ENCODE data around the gene SYNJ2. TPM values are rescaled to one million over a fixed set of nuclear protein-coding genes. Genes with fewer than 3 reads are reported as not detected.

SYNJ2 gene
- total and polyA plus RNA-seq, 2 of the 4 experiments (the other 2 are of a cell fraction): 40.8 to 45.2 TPM

- peak overlapping the region; percentile 34 for H2BK5ac ChIP-seq (ENCODE audit: low read depth, low read length, poor library complexity, severe bottlenecking)
- H3K9me1 ChIP-seq (ENCODE audit: insufficient read depth, low read length): peaks cover 69% of the 10 kb centered on the region
- peak overlapping the region; percentile 85 for H2BK20ac ChIP-seq (ENCODE audit: low read depth, low read length)
- no peak overlapping the region for H3K4me3 ChIP-seq (ENCODE audit: insufficient read depth, low read depth, low read length)
- peaks cover 26% of the 10 kb centered on the region for H3K4me1 ChIP-seq (ENCODE audit: control insufficient read depth, insufficient read depth, low read length)
- no peak overlapping the region for H3K9ac ChIP-seq (ENCODE audit: low read depth, low read length)
- ATAC-seq (ENCODE audit: low read depth) (no peak), DNase-seq (no peak)
- peak overlapping the region; percentile 65 for H3K14ac ChIP-seq (replicated peaks; ENCODE audit: low read depth, low read length)
- H3K4ac ChIP-seq (ENCODE audit: low read depth, low read length): peak overlapping the region; percentile 72
- POLR2A ChIA-PET (ENCODE audit: unreplicated experiment): interaction anchor here (0.7 kb wide), 1 partner anchor 364 kb away, joined by 6 read pairs; no protein-coding TSS in a partner anchor
- no TSS peak for BruUV-seq (replicated peaks)
- 100% methylated on average over 2 of the region's 20 CpGs; no CpG with 5 or more reads in 1 of the 2 experiments for WGBS, 2 experiments (ENCODE audit: extremely low coverage in 2 of 2, insufficient read length in 1 of 2)
- in situ Hi-C loops (cut with MboI; ENCODE audit: low sequenced_read_pairs) (no loop called here), dilution Hi-C loops (cut with HindIII; ENCODE audit: low sequenced_read_pairs, unreplicated experiment) (no loop called here), intact Hi-C loops (cut with micrococcal nuclease) (no loop called here)
- H2BK15ac ChIP-seq (ENCODE audit: low read depth, low read length): 0 out of 3 replicates have a peak overlapping the region, but pooled peaks have one; percentile 7
- no peak overlapping the region for H2AK9ac ChIP-seq (replicated peaks; ENCODE audit: low read depth, low read length, poor library complexity)
- H4K20me1 ChIP-seq (ENCODE audit: insufficient read depth, low read length): no peaks in the 10 kb centered on the region
- peaks cover 40% of the 10 kb centered on the region for H3K36me3 ChIP-seq (ENCODE audit: control insufficient read depth, insufficient read depth, low read length)
- no peak overlapping the region for H2AFZ ChIP-seq (replicated peaks; ENCODE audit: low read length, poor library complexity)
- H3K27ac ChIP-seq (ENCODE audit: insufficient read depth, low read length): no peak overlapping the region; the same call in 1 of the 2 replicates
- 0 out of 2 replicates have a peak overlapping the region, but pooled peaks have one; percentile 54 for H3K23ac ChIP-seq (ENCODE audit: low read depth, low read length)
- peak overlapping the region; percentile 35; the same call in 1 of the 2 replicates for H3K18ac ChIP-seq (ENCODE audit: low read depth, low read length)
- peak overlapping the region; percentile 1; the same call in 1 of the 2 replicates for H4K5ac ChIP-seq (ENCODE audit: low read depth, low read length)
- H3K79me1 ChIP-seq (ENCODE audit: low read depth in 1 of 2, low read length in 2 of 2): peaks cover 50 to 96% of the 10 kb centered on the region in 2 experiments
- H2BK120ac ChIP-seq (ENCODE audit: low read depth, low read length): peak overlapping the region; percentile 72
- CTCF ChIA-PET: no interaction called here
- H3K4me2 ChIP-seq (ENCODE audit: low read depth, low read length): no peak overlapping the region
- H3K9me3 ChIP-seq (ENCODE audit: control insufficient read depth, insufficient read depth, low read length): no peaks in the 10 kb centered on the region
- no peaks in the 10 kb centered on the region for H3K27me3 ChIP-seq (ENCODE audit: control insufficient read depth, insufficient read depth, low read length)
- peak overlapping the region in 1 of 2 experiments; percentile 36; a peak in 2 of 4 replicates for H4K8ac ChIP-seq (ENCODE audit: low read depth in 2 of 2, low read length in 2 of 2)
- H2AK5ac ChIP-seq (ENCODE audit: low read depth, low read length): peak overlapping the region; percentile 68
- no peak overlapping the region for H3K56ac ChIP-seq (ENCODE audit: extremely low read depth, insufficient read depth, low read length)
- H4K91ac ChIP-seq (ENCODE audit: insufficient read depth, low read depth, low read length): peak overlapping the region; percentile 27
- TF ChIP-seq CHD1 (IDR thresholded peaks at IDR 0.05; ENCODE audit: low read depth, low read length): no peak
- TF ChIP-seq NFE2L2 (IDR thresholded peaks at IDR 0.05; ENCODE audit: low read depth, low read length): no peak
- no peak for TF ChIP-seq MAZ (IDR thresholded peaks at IDR 0.05; ENCODE audit: borderline replicate concordance, low read depth, low read length)
- TF ChIP-seq CEBPB (IDR thresholded peaks at IDR 0.05; ENCODE audit: low read depth, low read length): no peak
- TF ChIP-seq FOS (IDR thresholded peaks at IDR 0.05; ENCODE audit: low read depth, low read length): no peak
- TF ChIP-seq MAFK (IDR thresholded peaks at IDR 0.05; ENCODE audit: low read depth, low read length): no peak
- no peak for TF ChIP-seq POLR2A (IDR thresholded peaks at IDR 0.05; ENCODE audit: low read depth, low read length)
- TF ChIP-seq BHLHE40 (IDR thresholded peaks at IDR 0.05; ENCODE audit: low read depth, low read length): no peak
- TF ChIP-seq, protein P1, sequence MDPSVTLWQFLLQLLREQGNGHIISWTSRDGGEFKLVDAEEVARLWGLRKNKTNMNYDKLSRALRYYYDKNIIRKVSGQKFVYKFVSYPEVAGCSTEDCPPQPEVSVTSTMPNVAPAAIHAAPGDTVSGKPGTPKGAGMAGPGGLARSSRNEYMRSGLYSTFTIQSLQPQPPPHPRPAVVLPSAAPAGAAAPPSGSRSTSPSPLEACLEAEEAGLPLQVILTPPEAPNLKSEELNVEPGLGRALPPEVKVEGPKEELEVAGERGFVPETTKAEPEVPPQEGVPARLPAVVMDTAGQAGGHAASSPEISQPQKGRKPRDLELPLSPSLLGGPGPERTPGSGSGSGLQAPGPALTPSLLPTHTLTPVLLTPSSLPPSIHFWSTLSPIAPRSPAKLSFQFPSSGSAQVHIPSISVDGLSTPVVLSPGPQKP (IDR thresholded peaks at IDR 0.05; ENCODE audit: borderline replicate concordance, low read depth, low read length): no peak
- no peak for TF ChIP-seq RAD21 (IDR thresholded peaks at IDR 0.05; ENCODE audit: low read length)
- TF ChIP-seq USF2 (IDR thresholded peaks at IDR 0.05; ENCODE audit: low read depth, low read length): no peak
- TF ChIP-seq MXI1 (IDR thresholded peaks at IDR 0.05; ENCODE audit: borderline replicate concordance, low read depth, low read length): no peak
- TF ChIP-seq RCOR1 (IDR thresholded peaks at IDR 0.05; ENCODE audit: insufficient replicate concordance, low read length): no peak
- no peak for TF ChIP-seq RFX5 (IDR thresholded peaks at IDR 0.05; ENCODE audit: low read depth, low read length)
- TF ChIP-seq SMC3 (IDR thresholded peaks at IDR 0.05; ENCODE audit: low read depth, low read length): no peak
These were observed 64.8 kb downstream of the SYNJ2 start for GRCh38 chr6:158046201-158047126.
